Breast epithelium (tissue), 4 donors: ENCODE measurements around the gene USP24. TPM values are rescaled to one million over a fixed set of nuclear protein-coding genes. Genes with fewer than 3 reads are reported as not detected.

Source experiments
- DNase-seq, 2 donors: peaks; one replicate each; pipeline ENCODE4 v3.0.0-alpha.2; 2019; ENCODE audit warnings: low spot score in 2 of 2
- H3K27ac ChIP-seq, 2 donors: fragments of 200-600 bp; sonication (generic) in 1 of 2; one replicate each; pipeline ENCODE4 v1.5.1; 2016 to 2019; ENCODE audit warnings: mild to moderate bottlenecking in 1 of 2
- H3K27me3 ChIP-seq, 2 donors: fragments of 200-600 bp; sonication (generic) in 1 of 2; one replicate each; pipeline versions ENCODE4 v1.5.1 to v1.6.0; 2017 to 2019; ENCODE audit warnings: control low read depth in 1 of 2, mild to moderate bottlenecking in 1 of 2
- H3K36me3 ChIP-seq: fragments of 200-600 bp; one replicate; pipeline ENCODE4 v1.5.1; 2019
- H3K4me1 ChIP-seq, 2 donors: fragments of 200-600 bp; sonication (generic); one replicate each; pipeline ENCODE4 v1.5.1; 2016 to 2019; ENCODE audit warnings: control low read depth in 1 of 2
- H3K4me3 ChIP-seq, 3 donors: fragments of 200-600 bp; sonication (generic); 1 replicate in 2 of 3; 2 replicates in 1 of 3; pipeline ENCODE4 v1.5.1; 2016 to 2019; ENCODE audit warnings: mild to moderate bottlenecking in 3 of 3, moderate library complexity in 2 of 3
- H3K9me3 ChIP-seq, 2 donors: fragments of 200-600 bp; sonication (generic) in 1 of 2; one replicate each; pipeline ENCODE4 v1.5.1; 2016 to 2019; ENCODE audit warnings: control low read depth in 1 of 2
- POLR2A ChIP-seq: fragments of 450-650 bp; IDR thresholded peaks from one replicate; pipeline ENCODE4 v1.6.1; 2016; ENCODE audit warnings: antibody characterized with exemption, mild to moderate bottlenecking, moderate library complexity
- POLR2AphosphoS5 ChIP-seq, 3 donors: sonication (generic); formaldehyde crosslinking; IDR thresholded peaks; one replicate each; pipeline ENCODE4 v1.6.1; 2017; ENCODE audit warnings: antibody characterized with exemption in 3 of 3
- intact Hi-C: fragments of 100-400 bp; cut with DNase I; formaldehyde crosslinking; loops from one replicate; pipeline ENCODE4 v1.15.1; 2023; ENCODE audit warnings: low total_unique reads
- total RNA-seq, 3 donors: library from RNA; depleted of rRNA; stranded (reverse); fragments of >200 nt; gene quantifications; one replicate each; pipeline ENCODE4 v1.1.0, GENCODE V29; 2016
- TF ChIP-seq, protein P1 (sequence below), 3 donors: fragments of 450-650 bp; IDR thresholded peaks; one replicate each; pipeline ENCODE4 v1.5.1; 2016 to 2017; ENCODE audit warnings: antibody characterized with exemption in 3 of 3, mild to moderate bottlenecking in 3 of 3, moderate library complexity in 3 of 3

USP24 gene
- total RNA-seq, 3 donors from 2014 or later, result 51.5 to 103 (median 77.3) TPM

DNA sequence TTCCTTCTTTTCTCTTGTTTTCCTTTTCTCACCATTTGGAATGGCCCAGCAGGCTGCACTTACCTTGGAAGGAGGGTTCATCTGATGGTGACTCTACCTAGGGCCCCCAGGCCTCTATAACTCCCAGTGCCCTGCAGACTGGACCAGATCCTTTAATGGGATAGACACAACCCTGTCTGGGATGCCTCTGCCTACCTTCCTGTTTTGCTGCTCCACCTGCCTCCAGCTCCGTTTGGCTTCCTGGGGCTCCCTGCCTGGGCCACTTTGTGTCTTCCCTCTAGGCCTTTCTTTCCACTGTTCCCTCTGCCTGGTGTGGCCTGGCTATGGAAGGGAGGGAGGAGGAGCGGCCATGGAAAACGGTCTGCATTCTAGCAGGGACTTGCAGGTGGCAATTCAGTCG lies 168.3 kb downstream of the USP24 start:
- Histone ChIP-seq H3K27me3 (no peaks in the 10 kb centered on the region), H3K9me3 (no peaks in the 10 kb centered on the region), H3K4me3 (no peak overlapping the region), H3K4me1 (no peaks in the 10 kb centered on the region), H3K27ac (no peak overlapping the region), H3K36me3 (no peaks in the 10 kb centered on the region)
- intact Hi-C loops, result loop anchor here (5.0 kb wide), 2 partner anchors 980 to 1435 kb away; no protein-coding TSS in a partner anchor
- no peak for DNase-seq
- no peak for TF ChIP-seq POLR2A
- TF ChIP-seq, protein P1, sequence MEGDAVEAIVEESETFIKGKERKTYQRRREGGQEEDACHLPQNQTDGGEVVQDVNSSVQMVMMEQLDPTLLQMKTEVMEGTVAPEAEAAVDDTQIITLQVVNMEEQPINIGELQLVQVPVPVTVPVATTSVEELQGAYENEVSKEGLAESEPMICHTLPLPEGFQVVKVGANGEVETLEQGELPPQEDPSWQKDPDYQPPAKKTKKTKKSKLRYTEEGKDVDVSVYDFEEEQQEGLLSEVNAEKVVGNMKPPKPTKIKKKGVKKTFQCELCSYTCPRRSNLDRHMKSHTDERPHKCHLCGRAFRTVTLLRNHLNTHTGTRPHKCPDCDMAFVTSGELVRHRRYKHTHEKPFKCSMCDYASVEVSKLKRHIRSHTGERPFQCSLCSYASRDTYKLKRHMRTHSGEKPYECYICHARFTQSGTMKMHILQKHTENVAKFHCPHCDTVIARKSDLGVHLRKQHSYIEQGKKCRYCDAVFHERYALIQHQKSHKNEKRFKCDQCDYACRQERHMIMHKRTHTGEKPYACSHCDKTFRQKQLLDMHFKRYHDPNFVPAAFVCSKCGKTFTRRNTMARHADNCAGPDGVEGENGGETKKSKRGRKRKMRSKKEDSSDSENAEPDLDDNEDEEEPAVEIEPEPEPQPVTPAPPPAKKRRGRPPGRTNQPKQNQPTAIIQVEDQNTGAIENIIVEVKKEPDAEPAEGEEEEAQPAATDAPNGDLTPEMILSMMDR (IDR thresholded peaks at IDR 0.05), result no peak

DNA sequence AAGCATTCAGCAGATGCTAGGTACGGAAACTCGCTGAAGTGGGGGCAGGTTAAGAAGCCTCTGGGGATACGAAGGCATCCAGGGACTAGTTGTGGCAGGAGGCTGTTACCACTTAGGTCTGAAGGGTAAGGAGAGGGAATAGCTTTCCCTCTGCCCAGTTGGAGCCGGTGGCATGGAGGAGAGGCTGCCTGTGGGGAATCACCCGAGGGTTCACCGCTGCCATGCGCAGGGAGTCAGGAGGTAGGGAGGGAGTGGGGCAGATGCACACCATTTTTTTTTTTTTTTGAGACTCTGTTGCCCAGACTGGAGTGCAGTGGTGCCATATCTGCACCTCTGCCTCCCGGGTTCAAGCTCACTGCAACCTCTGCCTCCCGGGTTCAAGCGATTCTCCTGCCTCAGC lies 169.7 kb downstream of the USP24 start:
- no peaks in the 10 kb centered on the region for H3K36me3 ChIP-seq
- H3K27ac ChIP-seq, result no peak overlapping the region
- TF ChIP-seq, protein P1 (IDR thresholded peaks at IDR 0.05), result no peak
- no peak for TF ChIP-seq POLR2AphosphoS5 (IDR thresholded peaks at IDR 0.05)
- no peak for TF ChIP-seq POLR2A
- H3K27me3 ChIP-seq, result peaks cover 0 to 8% of the 10 kb centered on the region in 2 donors
- no peaks in the 10 kb centered on the region for H3K4me1 ChIP-seq
- intact Hi-C loops, result loop anchor here (5.0 kb wide), 2 partner anchors 982 to 1433 kb away; no protein-coding TSS in a partner anchor
- H3K4me3 ChIP-seq, result no peak overlapping the region
- no peaks in the 10 kb centered on the region for H3K9me3 ChIP-seq
- no peak for DNase-seq

DNA sequence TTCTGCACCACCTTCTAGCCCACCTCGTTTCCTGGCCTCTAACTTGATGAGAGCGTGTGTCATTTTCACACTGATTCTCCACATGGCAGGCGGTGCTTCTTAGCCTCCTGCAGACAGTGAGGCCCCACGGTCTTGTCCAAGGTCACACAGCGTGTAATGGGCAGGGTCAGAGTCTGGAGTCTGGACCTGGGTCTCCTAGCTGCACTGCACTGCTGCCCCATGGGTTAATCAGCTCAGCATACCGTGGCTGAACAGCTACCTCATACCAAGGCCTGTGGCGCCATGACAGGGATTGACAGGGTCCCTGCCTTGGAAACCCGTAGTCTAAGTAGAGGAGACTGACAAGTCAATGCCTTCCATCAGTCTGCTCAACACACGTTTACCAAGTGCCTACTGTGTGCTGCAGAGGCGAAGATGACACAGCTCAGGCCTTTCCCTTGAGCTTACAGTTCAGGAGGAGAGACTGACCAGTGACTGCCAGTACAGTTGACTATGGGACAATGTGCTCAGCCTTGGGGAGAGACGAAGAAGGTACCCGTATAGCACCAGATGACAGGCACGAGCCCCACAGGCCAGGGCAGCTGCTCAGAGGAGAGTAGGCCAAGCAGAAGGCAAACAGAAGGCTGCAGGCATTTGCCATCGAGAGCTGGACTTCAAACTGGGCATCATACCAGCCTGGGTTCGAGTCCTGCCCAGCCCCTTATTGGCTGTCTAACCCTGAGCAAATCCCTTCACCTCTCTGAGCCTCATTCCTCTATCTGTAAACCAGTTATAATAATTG lies 170.4 kb downstream of the USP24 start:
- H3K4me1 ChIP-seq, result no peaks in the 10 kb centered on the region
- H3K36me3 ChIP-seq, result no peaks in the 10 kb centered on the region
- intact Hi-C loops, result loop anchor here (5.0 kb wide), 2 partner anchors 982 to 1433 kb away; no protein-coding TSS in a partner anchor
- TF ChIP-seq POLR2A (no peak), POLR2AphosphoS5 (IDR thresholded peaks at IDR 0.05) (no peak)
- TF ChIP-seq, protein P1 (IDR thresholded peaks at IDR 0.05), result no peak
- peaks cover 0 to 15% of the 10 kb centered on the region in 2 donors for H3K27me3 ChIP-seq
- H3K4me3 ChIP-seq, result no peak overlapping the region
- H3K27ac ChIP-seq, result no peak overlapping the region
- no peak for DNase-seq
- H3K9me3 ChIP-seq, result no peaks in the 10 kb centered on the region

DNA sequence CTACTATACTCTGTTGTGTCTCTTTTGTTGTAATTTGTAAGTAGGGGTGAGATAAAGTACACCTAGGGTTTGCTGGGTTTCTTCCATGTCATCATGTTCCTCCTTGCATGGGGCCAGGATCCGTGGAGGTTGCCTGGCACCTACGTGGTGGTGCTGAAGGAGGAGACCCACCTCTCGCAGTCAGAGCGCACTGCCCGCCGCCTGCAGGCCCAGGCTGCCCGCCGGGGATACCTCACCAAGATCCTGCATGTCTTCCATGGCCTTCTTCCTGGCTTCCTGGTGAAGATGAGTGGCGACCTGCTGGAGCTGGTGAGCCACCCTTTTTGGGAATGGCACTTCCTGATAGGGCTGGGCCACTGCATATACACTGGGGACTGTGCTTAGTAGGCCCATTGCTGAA lies 171.4 kb downstream of the USP24 start:
- Histone ChIP-seq H3K9me3 (no peaks in the 10 kb centered on the region), H3K27ac (no peak overlapping the region), H3K4me3 (no peak overlapping the region), H3K27me3 (peaks cover 0 to 24% of the 10 kb centered on the region in 2 donors), H3K36me3 (no peaks in the 10 kb centered on the region), H3K4me1 (no peaks in the 10 kb centered on the region)
- intact Hi-C loops, result no loop called here
- DNase-seq, result no peak
- TF ChIP-seq, protein P1 (IDR thresholded peaks at IDR 0.05), result no peak
- TF ChIP-seq POLR2A (no peak), POLR2AphosphoS5 (IDR thresholded peaks at IDR 0.05) (no peak)

DNA sequence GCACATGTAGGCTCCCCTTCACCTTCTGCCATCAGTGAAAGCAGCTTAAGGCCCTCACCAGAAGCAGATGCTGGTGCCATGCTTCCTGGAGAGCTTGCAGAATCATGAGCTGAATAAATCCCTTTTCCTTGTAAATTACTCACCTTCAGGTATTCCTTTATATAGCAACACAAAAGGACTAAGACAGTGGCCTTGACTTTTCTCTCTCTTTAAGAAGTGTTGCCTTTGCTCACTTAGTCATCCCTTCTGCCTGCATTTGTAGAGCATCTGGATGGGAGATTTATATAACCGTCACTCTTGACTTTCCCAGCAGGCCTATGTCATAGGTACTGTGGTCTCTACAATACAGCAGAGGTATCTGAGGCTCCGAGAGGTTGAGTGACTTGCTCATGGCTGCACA lies 172.2 kb downstream of the USP24 start:
- H3K4me3 ChIP-seq, result no peak overlapping the region
- H3K9me3 ChIP-seq, result no peaks in the 10 kb centered on the region
- intact Hi-C loops, result no loop called here
- no peak overlapping the region for H3K27ac ChIP-seq
- peaks cover 0 to 26% of the 10 kb centered on the region in 2 donors for H3K27me3 ChIP-seq
- no peaks in the 10 kb centered on the region for H3K4me1 ChIP-seq
- no peak for DNase-seq
- no peaks in the 10 kb centered on the region for H3K36me3 ChIP-seq
- TF ChIP-seq POLR2AphosphoS5 (IDR thresholded peaks at IDR 0.05) (no peak), POLR2A (no peak)
- TF ChIP-seq, protein P1 (IDR thresholded peaks at IDR 0.05), result no peak
